NAMALWA (cell line): ENCODE measurements around the gene DSTYK.
"Not testable (repeated sequence)": the region's sequence is repeated elsewhere in the genome, so short reads cannot be mapped to it uniquely, and the experiment has no call there.

Source experiments
- DNase-seq: peaks from one replicate; pipeline ENCODE4 v3.0.0-alpha.2; 2015; ENCODE audit warnings: low spot score

Gene DSTYK

DNA sequence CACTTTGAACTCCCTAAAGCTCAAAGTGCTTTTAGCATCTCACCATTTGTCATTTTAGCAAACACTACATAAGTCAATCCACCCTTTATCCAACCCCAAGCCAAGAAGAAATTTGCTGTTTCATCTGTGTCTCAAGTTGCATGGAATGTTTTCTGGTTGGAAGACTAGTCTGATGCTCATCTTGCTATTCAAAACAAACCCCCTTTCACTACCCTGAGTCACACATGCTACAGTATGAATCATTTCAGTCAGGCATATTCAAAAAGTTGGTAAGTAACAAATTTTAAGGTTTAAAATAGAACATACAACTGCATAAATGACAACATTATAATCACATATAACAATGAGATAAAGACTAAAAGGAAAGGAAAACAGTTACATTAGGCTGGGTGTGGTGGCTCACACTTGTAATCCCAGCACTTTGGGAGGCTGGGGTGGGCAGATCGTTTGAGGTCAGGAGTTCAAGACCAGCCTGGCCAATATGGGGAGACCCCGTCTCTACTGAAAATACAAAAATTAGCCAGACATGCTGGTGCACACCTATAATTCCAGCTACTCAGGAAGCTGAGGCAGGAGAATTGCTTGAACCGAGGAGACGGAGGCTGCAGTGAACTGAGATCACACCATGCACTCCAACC, 38.7 kb downstream of the DSTYK start:
- DNase-seq, result no peak

DNA sequence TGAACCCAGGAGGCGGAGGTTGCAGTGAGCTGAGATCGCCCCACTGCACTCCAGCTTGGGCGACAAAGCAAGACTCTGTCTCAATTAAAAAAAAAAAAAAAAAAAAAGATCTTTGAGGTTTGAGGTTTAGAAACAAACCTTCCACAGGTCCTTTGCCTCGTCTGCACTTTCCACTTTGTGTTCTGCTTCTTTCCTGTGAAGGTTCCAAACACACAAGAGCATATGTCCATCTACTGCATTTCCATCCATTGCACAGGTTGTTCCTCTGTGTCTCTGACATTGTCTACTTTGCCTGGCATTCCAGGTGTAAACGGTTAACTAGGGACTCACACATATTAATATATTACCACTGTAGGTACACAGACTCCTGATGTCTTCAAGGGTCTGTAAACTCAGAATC, 40.1 kb downstream of the DSTYK start:
- DNase-seq, result no peak

DNA sequence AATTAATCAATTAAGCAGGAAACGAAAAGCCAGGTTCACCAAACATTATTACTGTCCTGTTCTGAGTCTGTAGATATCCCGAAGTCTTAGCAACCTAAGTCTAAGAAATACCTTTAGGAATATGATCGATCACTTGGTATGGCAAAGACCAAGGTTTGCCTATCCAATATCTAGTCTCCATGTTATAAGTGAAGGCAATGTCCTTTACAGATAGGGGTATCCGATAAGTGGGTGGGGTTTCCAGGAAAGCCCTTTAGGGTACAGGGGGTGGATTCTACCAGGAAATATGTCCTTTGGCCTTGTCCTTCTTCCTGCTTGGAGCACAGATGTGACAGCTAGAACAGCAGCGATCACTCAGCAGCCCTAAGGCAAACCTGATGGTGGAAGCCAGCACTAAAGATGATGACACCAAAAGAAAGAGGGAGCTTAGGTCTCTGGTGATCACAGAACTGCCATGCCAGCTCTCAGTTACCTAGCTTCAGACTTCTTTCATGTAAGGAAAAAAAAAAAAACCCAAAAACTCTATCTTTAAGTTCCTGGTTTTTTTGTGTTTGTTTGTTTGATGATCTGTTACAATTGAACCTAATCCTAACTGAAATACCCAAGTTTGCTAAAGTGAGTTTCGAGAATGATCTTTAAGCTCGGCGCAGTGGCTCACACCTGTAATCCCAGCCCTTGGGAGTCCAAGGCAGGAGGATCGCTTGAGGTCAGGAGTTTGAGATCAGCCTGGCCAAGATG, 40.8 kb downstream of the DSTYK start:
- no peak for DNase-seq

DNA sequence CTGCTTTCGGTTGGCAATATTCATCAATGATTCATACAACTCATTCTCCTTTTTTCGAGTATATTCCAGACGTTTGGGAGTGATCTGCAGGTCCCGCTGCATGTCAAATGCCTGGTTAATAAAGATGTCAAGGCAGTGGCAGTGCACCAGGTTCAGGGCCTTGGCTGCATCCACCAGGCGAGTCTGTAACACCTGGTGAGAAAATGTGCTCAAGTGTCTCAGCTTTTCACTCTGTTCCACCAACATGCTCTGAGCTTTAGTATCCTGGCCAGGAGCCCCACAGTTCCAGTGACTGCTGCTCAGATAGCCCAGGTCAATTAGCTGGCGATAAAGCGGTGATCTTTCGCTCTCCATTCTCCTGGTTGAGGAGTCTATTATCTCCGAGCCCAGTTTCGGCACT, 42.3 kb downstream of the DSTYK start:
- DNase-seq, result no peak

DNA sequence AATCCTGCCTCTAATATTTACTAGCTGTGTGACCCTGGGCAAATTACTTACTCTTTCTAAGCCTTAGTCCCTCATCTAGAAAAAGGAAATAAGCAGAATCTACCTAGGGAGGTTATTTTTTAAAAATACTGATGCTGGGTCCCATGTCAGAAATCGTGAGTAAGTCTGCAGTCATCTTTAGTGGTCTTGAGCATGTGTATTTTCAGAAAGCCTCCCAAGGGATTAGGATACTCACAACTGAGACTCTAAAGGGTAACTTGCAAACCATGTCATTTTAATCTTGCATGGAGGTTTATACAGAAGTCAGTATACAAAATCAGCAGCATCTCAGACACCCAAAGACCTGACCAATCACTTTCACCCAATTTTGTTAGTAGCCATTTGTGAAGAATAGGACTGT, 43.2 kb downstream of the DSTYK start:
- no peak for DNase-seq

DNA sequence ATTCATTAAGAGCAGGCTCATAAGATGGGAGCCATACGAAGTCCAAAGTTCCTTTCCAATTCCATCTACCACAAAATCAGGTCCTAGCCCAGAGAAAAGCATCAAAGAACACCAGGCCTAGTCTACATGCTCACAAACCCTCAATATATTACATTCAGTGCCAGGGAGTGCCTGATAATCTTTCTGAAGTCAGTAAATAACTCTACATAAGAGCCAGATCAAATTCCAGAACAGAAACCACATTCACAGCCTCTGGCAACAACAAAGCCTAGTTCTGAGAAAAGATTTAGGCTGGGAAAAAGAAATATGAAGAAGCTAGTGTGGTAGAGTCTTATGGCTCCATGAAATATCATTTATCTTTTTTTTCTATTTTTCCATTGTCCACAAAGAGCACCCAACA, 49.2 kb downstream of the DSTYK start:
- DNase-seq, result no peak

DNA sequence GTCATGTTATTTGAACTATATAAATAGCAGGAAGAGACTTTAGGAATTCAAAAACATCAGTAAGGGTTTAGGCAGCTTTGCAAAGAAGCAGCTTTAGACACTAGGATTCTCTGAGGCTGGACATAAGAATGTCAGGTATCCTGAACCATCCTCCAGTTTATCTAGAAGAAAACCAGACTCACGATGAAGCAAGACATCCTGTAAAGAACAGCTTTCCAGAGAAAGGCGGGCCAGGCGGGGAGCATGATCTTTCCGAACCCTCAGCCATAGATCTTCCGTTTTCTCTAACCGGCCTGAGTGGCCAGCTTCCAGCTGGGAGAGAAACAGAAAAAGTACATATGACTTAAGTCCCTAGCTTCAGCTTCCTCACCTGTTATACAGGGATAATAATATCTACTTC, 50.4 kb downstream of the DSTYK start:
- DNase-seq, result no peak

DNA sequence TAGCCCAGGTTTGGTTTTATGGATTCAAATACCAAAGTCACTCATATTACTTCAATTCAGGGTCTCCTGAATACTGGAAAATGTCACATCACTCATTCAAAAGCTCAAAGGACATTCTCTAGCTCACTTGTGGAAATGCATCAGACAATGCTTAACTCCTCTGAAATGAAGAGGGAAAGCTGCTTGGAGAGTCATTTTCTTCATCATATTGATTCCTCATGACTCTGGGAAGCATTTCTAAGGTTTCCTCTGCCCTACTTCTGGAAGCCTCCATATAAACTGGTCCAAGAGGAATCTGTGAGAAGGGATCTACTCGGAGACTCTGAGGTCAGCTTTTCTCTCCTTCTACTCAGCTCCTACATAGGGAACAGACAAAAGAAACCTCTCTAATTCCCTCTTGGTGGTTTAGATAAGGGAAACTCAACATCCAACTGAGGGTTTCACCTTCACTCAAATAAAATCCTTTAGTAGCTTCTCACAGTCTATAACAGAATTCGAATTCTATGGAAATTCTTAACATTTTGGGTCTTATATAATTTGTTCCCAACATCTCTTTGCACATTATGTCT, 53.4 kb downstream of the DSTYK start:
- DNase-seq, result no peak

DNA sequence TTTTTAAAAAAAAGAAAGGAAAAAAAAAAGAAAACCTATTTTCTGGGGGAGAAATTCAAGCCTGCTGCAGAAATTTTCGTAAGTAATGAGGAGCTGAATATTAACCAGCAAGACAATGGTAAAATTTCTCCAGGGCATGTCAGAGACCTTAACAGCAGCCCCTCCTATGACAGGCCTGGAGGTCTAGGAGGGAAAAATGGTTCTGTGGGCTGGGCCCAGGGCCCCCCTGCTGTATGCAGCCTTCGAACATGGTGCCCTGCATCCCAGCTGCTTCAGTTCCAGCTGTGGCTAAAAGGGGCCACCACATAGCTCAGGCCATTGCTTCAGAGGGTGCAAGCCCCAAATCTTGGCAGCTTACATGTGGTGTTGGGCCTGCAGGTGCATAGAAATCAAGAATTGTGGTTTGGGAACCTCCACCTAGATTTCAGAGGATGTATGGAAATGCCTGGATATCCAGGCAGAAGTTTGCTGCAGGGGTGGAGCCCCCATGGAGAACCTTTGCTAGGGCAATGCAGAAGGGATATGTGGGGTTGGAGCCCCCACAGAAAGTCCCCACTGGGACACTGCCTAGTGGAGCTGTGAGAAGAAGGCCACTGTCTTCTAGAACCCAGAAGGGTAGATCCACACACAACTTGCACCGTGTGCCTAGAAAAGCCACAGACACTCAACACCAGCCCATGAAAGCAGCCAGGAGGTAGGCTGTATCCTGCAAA, 55.7 kb downstream of the DSTYK start:
- DNase-seq, result not testable (repeated sequence)

DNA sequence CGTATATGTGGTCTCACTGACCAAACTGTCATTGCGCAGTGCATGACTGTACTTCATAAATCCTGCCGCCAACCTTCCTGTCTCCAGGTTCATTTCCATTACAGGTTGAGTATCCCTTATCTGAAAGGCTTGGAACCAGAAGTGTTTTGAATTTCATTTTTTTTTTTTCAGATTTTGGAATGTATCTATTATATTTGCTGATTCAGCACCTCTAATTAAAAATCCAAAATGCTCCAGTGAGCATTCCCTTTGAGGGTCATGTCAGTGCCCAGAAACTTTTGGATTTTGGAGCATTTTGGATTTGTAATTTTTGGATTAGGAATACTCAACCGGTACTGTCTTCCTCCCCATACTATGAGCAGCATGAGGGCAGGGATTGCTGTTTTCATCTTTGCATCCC, 59.0 kb downstream of the DSTYK start:
- no peak for DNase-seq

DNA sequence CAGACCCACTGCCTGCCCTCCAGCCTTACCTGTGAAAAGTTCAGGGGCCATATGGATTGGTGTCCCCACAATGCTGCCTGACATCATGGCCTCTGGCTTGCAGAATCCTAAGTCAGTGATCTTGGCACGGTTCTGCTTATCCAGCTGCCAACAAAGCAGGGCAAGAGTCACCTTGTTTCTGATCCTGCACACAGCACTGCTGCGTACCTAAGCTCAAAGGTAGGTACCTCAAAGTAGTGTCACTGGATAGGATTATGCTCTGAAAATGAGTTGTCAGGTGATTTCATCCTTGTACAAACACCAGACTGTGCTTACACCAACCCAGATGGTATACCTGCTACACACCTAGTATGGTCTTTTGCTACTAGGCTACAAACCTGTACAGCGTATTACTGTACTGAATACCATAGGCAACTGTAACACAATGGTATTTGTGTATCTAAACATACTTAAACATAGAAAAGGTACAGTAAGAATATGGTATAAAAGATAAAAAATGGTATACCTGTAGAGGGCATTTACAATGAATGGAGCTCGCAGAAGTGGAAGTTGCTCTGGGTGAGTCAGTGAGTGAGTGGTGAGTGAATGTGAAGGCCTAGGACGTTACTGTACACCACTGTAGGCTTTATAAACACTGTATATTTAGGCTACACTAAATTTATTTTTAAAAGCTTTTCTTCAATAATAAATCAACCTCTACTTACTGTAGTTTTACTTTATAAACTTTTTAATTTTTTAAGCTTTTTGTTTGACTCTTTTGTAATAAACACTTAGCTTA, 60.7 kb downstream of the DSTYK start:
- no peak for DNase-seq

DNA sequence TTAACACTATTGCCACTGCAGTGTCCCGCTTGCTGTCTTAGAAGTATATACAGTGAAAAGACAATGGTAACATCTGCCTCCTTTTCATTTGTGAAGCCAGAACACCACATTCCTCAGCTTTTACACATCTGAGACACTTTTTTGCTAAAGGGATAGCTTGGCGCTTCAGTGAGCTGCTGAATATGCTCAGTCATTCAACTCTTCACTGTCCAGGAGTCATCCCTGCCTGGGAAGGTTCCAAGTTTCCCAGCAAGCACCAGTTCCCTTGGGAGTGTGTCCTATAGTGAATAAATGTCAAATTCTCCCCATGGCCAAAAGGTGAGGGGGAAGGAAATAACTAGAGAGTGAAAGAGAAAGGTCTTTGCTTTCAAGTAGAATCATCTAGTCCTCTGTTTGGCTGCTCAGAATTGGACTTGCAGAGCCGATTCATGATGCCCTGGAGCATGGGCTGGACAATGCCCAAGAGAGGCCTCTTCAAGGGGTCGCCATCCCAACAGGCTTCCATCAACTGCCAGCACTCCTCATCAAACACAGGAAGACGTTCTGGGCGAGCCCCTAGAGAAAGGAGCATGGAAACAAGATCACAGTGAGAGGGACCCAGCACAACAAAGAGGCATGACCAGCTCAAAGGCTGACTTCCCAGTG, 64.2 kb downstream of the DSTYK start:
- no peak for DNase-seq

DNA sequence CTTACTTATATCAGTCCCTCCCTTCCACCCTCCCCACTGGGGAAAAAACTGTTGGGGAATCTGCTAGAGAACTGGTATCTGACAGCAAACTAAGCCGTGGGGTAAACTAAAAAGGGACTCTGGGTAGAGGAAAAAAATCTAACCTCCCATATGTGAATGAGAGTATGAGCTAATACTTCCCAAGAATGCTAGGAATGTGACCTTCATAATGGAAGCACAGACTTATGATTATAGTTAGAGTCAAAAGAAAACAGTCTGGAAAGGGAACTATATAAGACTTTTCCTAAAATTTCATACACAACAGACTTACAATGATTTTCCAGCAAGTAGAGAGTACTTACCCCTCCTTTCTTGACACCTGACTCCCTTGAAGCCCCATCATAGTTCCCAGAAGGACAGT, 66.8 kb downstream of the DSTYK start:
- no peak for DNase-seq

DNA sequence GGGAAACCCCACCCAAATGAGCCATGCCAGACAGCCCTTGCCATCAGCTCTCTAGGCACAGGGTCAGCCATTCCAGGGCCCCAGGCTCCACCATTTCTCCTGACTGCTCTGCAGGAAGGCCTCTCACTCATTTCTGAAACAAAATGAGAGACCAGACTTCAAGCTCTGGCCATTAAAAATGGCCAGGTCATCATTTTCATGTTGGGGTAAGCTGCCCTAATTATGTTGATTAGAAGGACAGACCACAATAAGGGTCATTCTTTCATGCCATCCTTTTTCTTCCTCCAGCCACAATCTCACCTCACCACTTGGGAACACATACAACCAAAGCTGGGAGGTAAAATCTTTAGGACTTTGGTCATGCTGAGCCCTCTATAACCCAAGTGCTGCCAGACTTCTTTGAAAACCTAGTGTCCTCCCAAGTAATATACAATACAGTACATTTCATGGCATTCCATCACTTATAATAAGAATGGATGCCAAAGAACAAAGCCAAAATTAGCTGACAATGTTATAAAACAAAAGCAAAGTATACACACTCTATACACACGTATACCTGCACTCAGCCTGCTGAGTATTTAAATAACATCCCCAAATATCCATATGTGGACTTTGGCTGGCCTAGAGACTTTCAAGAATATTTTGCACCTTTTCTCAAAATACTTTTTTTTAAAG, 67.3 kb downstream of the DSTYK start:
- DNase-seq, result no peak

DNA sequence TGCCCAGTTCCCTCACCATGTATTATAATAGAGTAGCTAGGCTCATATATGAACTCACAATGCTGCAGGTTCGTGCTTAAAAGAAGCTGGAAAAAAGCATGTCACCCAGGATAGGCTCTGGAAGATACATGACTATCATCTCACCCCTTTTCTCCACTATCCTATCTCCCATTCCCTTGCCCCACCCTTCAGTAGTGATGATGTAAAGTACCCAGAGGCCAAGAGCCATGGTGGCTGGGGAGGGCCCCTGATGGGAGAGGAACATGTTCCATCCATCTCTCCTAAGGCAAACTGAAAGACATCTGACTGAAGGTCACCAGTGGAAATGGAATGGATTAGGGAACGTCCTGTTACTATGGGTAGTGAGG, 69.4 kb downstream of the DSTYK start:
- DNase-seq, result no peak

DNA sequence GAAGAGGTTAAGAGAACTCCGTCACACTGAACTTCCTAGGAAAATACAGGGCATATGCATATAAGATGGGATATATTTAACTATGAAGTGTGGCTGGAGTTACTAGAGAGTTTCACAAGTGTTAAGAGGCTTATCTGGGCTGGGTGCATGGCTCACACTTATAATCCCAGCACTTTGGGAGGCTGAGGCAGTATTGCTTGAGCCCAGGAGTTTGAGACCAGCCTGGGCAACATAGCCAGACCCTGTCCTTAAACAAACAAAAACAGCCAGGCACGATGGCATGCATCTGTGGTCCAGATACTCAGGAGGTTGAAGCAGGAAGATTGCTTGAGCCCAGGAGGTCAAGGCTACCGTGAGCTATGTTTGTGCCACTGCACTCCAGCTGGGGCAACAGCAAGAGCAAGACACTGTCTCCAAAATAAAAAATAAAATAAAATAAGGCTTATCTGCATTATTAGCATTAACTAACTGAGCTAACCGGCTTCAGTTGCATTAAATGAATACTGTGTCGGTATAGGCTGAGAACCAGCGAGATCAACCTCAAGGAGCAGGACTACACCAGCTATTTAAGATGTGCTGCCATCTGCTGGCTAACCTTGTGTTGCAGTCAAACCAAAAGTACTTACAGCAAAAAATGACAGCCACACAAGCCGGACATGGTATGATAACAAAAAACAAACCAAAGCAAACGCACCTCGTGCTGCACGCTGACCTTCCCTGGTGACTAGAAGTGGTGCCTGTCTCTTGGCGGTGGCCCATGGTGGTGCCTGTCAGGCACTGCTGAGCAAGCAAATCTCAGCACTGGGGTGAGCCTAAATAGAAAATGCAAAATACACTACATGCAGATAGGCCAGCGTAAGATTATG, 70.0 kb downstream of the DSTYK start:
- DNase-seq, result peak; percentile 93

DNA sequence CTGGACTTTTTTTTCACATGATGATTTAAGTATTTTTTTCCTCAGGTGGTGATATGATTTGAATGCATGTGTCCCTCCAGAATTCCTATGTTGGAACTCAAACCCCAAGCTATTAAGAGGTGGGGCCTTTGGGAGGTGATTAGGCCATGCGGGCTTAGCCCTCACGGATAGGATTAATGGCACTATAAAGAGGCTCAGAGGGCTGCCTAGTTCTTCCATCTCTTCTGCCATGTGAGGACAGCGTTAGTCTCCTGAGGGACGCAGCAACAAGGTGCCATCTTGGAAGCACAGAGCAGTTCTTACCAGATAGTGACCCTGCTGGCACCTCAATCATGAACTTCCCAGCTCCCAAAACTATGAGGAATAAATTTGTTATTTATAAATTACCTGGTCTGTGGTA, 71.4 kb downstream of the DSTYK start:
- DNase-seq, result no peak

DNA sequence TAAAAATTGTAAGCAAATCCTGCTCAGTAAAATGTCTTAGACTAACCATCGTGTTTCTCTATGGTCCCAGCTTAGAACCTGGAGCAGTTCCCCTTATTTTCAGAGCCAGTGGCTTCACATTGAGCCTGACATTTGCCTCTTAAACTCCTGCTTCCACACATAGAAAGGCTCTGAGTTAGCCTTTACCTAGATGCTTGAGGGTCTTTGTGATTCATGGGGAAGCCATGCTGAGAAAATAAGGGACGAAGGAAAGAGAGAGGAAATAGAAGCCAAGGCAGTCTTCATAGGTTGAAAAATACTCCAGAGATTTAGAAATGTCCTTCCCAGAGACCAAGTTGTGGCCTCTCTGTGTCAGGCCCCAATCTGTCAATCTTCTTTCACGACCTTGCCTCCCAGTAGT, 73.6 kb downstream of the DSTYK start:
- no peak for DNase-seq

DNA sequence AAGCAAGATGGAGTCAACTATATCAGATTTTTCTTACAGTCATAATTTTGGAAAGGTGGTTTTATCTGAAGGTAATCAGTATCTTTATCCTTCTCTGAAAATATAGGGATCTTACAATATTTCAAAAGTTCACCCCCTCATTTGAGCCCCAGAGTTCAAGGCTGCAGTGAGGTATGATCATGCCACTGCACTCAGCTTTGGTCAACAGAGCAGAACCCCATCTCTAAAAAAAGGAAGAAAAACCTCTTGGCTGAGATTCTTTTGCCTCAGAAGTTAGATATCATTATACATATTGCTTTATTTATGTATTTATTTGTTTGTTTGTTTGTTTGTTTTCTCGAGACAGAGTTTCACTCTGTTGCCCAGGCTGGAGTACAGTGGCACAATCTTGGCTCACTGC, 78.2 kb downstream of the DSTYK start:
- no peak for DNase-seq

DNA sequence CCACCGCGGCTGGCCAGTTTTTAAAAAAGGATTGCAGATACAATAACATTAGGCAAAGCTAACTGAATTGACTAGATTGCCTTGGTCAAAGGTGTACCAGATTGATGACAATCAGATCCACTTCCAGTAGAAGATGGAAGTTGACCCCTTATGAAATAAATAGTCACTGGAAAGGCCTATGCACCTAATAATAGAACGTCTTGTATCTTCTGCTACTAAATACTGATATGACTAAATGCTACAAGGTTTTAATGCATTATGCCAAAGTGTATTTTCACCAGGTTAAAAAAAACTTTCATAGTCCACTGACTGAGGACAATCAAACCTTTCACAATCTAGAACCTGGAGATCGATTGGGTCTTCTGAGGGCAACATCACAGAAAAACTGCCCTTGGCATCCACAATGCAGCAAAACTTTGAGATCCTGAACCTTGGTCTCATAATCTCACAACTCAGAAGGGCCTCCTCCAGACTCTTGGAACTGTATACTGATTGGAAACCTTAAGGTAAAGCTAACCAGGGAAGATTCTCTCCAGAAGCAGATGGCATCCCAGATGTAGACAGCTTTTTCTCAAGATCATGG, 82.0 kb downstream of the DSTYK start:
- no peak for DNase-seq
